DND-41 (cell line): ENCODE measurements around the gene FANK1.

Experiments used
- ATAC-seq: fragments of 200-7000 bp; cut with Tn5 transposase; 3 replicates; pipeline ENCODE4 v1.9.1; 2021; ENCODE audit warnings: low read depth; ENCODE audit not compliant: insufficient read depth
- DNase-seq: peaks from one replicate; pipeline ENCODE4 v3.0.0-alpha.2; 2020
- H2AFZ ChIP-seq: 2 replicates; pipeline ENCODE4 v1.6.0; 2012; ENCODE audit warnings: low read depth, low read length
- H3K27ac ChIP-seq: 2 replicates; pipeline ENCODE4 v1.5.1; 2012; ENCODE audit warnings: low read length, inconsistent platforms
- H3K27me3 ChIP-seq: fragments of 200-600 bp; sonication (generic); 2 replicates; pipeline ENCODE4 v1.6.0; 2012; ENCODE audit warnings: low read length, mild to moderate bottlenecking, inconsistent platforms; ENCODE audit not compliant: insufficient read depth, poor library complexity
- H3K36me3 ChIP-seq: 2 replicates; pipeline ENCODE4 v1.5.1; 2012; ENCODE audit warnings: low read length, inconsistent platforms; ENCODE audit not compliant: insufficient read depth
- H3K4me1 ChIP-seq: 2 replicates; pipeline ENCODE4 v1.5.1; 2012; ENCODE audit warnings: mild to moderate bottlenecking, low read length; ENCODE audit not compliant: insufficient read depth
- H3K4me2 ChIP-seq: 2 replicates; pipeline ENCODE4 v1.6.0; 2012; ENCODE audit warnings: mild to moderate bottlenecking, moderate library complexity, low read length, inconsistent platforms; ENCODE audit not compliant: insufficient read depth
- H3K4me3 ChIP-seq, 2 experiments: fragments of 200-600 bp in 1 of 2; shearing (Covaris generic) in 1 of 2; 2 replicates each; pipeline ENCODE4 v1.5.1; 2012 to 2016; ENCODE audit warnings: inconsistent platforms in 2 of 2, low read length in 2 of 2, mild to moderate bottlenecking in 2 of 2, low read depth in 1 of 2, moderate library complexity in 1 of 2
- H3K79me2 ChIP-seq: 2 replicates; pipeline ENCODE4 v1.6.0; 2012; ENCODE audit warnings: low read length, inconsistent platforms; ENCODE audit not compliant: insufficient read depth
- H3K9ac ChIP-seq: 2 replicates; pipeline ENCODE4 v1.6.0; 2012; ENCODE audit warnings: low read depth, mild to moderate bottlenecking, inconsistent platforms, low read length, moderate library complexity
- H3K9me3 ChIP-seq: 2 replicates; pipeline ENCODE4 v1.5.1; 2012; ENCODE audit warnings: low read length, moderate library complexity, mild to moderate bottlenecking, inconsistent platforms; ENCODE audit not compliant: insufficient read depth, severe bottlenecking
- H4K20me1 ChIP-seq: 2 replicates; pipeline ENCODE4 v1.6.0; 2012; ENCODE audit warnings: low read length; ENCODE audit not compliant: insufficient read depth
- EZH2 ChIP-seq: IDR thresholded peaks from 3 replicates; pipeline ENCODE4 v1.6.1; 2012; ENCODE audit warnings: borderline replicate concordance, low read depth, mild to moderate bottlenecking, moderate library complexity, low read length, inconsistent platforms; ENCODE audit not compliant: severe bottlenecking
- TF ChIP-seq, protein P1 (sequence below): IDR thresholded peaks from 2 replicates; pipeline ENCODE4 v1.5.1; 2012; ENCODE audit warnings: borderline replicate concordance, low read length, moderate library complexity, mild to moderate bottlenecking; ENCODE audit not compliant: poor library complexity, severe bottlenecking; ENCODE audit errors: extremely low read depth

The FANK1 gene

DNA sequence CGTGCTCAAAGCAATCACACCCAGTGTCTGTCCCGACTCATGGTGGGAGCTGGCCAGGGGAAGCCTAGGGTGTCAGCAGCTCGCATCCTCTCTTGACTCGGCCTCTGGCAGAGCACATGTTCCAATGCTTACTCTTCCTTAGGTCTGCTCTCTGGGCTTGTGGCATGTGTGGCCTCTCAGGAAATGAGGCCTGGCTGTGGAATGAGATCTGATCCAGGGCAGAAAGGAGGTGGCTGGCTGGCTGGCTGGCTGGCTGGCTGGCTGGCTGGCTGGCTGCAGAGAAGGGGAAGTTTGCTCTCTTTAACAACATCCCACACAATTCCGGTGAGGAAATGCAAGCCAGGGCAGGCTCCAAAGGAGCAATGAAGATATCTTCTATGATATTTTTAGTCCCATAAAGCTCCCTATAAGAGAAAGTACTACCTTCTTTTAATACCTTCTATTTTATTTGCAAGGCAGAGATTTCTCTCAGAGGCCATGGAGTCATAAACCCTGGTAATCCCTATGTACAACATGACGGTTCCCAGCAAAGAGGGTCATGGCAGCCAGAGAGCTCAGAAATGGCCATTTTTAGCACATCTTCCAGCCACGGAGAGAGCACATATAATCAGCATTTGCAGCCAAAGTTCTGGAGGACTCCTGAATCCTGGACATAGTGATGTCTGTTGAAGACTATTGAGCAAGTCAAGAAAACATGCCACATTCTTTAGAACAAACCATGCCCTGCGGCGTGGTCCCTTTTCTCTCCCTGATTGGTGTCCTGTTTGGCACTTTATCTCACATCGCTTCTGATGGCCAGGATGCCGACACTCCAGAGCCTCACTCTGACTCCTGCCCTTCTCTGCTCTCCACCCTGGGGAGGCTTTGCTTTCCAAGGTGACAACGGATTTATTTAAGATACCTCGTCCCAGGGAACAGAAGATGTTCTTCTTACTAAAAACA lies 153.7 kb downstream of the FANK1 start:
- TF ChIP-seq, protein P1, sequence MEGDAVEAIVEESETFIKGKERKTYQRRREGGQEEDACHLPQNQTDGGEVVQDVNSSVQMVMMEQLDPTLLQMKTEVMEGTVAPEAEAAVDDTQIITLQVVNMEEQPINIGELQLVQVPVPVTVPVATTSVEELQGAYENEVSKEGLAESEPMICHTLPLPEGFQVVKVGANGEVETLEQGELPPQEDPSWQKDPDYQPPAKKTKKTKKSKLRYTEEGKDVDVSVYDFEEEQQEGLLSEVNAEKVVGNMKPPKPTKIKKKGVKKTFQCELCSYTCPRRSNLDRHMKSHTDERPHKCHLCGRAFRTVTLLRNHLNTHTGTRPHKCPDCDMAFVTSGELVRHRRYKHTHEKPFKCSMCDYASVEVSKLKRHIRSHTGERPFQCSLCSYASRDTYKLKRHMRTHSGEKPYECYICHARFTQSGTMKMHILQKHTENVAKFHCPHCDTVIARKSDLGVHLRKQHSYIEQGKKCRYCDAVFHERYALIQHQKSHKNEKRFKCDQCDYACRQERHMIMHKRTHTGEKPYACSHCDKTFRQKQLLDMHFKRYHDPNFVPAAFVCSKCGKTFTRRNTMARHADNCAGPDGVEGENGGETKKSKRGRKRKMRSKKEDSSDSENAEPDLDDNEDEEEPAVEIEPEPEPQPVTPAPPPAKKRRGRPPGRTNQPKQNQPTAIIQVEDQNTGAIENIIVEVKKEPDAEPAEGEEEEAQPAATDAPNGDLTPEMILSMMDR, result no peak
- TF ChIP-seq EZH2, result no peak
- no peak overlapping the region for H2AFZ ChIP-seq
- H3K9me3 ChIP-seq, result no peaks in the 10 kb centered on the region
- H3K27me3 ChIP-seq, result no peaks in the 10 kb centered on the region
- H4K20me1 ChIP-seq, result no peaks in the 10 kb centered on the region
- no peaks in the 10 kb centered on the region for H3K36me3 ChIP-seq
- no peak for ATAC-seq
- DNase-seq, result no peak
- H3K4me1 ChIP-seq, result no peaks in the 10 kb centered on the region
- no peak overlapping the region for H3K27ac ChIP-seq
- H3K79me2 ChIP-seq, result no peaks in the 10 kb centered on the region
- no peak overlapping the region for H3K4me3 ChIP-seq
- H3K9ac ChIP-seq, result no peak overlapping the region
- H3K4me2 ChIP-seq, result no peak overlapping the region

DNA sequence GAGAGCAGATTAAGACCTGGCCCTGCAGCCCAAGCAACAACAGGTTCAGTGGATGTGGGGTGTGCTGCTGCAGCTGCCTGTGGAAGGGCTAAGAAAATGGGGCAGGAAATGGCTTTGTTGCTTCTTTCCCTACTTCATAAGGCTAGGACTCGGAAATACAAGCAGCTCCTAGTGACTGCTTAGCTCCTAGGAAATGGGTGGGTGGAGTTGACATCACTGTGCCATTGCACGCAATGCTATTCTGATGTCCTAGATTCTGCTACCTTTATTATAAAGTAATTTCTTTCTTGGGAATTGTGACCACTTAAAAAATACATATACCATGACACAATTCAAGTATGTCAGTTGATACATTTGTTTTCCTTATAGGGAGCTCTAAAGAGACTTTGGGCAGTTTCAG lies 155.8 kb downstream of the FANK1 start:
- no peaks in the 10 kb centered on the region for H3K79me2 ChIP-seq
- H3K36me3 ChIP-seq, result no peaks in the 10 kb centered on the region
- H3K9me3 ChIP-seq, result no peaks in the 10 kb centered on the region
- H3K9ac ChIP-seq, result no peak overlapping the region
- no peak for TF ChIP-seq EZH2
- TF ChIP-seq, protein P1, result no peak
- H2AFZ ChIP-seq, result no peak overlapping the region
- DNase-seq (no peak), ATAC-seq (no peak)
- H3K4me1 ChIP-seq, result no peaks in the 10 kb centered on the region
- no peaks in the 10 kb centered on the region for H4K20me1 ChIP-seq
- no peaks in the 10 kb centered on the region for H3K27me3 ChIP-seq
- H3K4me3 ChIP-seq, result no peak overlapping the region
- H3K27ac ChIP-seq, result no peak overlapping the region
- H3K4me2 ChIP-seq, result no peak overlapping the region

DNA sequence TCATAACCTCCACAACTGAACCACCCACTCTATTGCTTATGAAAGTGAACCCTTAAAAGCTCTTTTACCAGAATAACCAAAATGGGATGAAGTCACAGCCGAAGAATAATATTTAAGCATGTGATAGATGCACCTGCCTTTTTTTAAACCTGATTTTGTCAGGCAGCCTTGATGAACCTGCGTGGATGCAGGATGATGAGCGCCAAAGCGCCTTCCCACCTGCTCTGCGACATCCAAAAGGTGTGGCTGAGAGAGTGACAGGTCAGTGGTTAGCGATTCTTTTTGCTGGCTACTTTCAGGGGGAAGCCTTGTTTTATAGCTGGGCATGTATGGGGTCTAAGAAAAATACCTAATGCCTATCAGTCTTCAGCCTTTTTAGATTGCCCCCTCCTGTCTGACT lies 157.8 kb downstream of the FANK1 start:
- Histone ChIP-seq H3K27me3 (peaks cover 3% of the 10 kb centered on the region), H3K4me1 (no peaks in the 10 kb centered on the region), H3K9ac (no peak overlapping the region), H3K27ac (no peak overlapping the region), H3K36me3 (no peaks in the 10 kb centered on the region), H3K79me2 (no peaks in the 10 kb centered on the region), H3K9me3 (no peaks in the 10 kb centered on the region), H2AFZ (no peak overlapping the region), H4K20me1 (no peaks in the 10 kb centered on the region), H3K4me2 (no peak overlapping the region), H3K4me3 (no peak overlapping the region)
- TF ChIP-seq, protein P1, result no peak
- no peak for TF ChIP-seq EZH2
- DNase-seq (no peak), ATAC-seq (no peak)
